BLaER1 (cell line): Measurements from ENCODE around the gene ARHGEF38.
"Not testable (repeated sequence)": the region's sequence is repeated elsewhere in the genome, so short reads cannot be mapped to it uniquely, and the experiment has no call there.

Experiments
- H3K27ac ChIP-seq: shearing (Covaris generic); formaldehyde crosslinking; 2 replicates; pipeline ENCODE4 v1.8.1; 2022
- H3K27me3 ChIP-seq: shearing (Covaris generic); formaldehyde crosslinking; 2 replicates; pipeline ENCODE4 v1.8.1; 2022
- H3K36me3 ChIP-seq: shearing (Covaris generic); formaldehyde crosslinking; 2 replicates; pipeline ENCODE4 v1.8.1; 2022
- H3K4me1 ChIP-seq: shearing (Covaris generic); formaldehyde crosslinking; 2 replicates; pipeline ENCODE4 v1.8.1; 2022
- H3K4me2 ChIP-seq: shearing (Covaris generic); formaldehyde crosslinking; 2 replicates; pipeline ENCODE4 v1.8.1; 2022
- H3K4me3 ChIP-seq: shearing (Covaris generic); formaldehyde crosslinking; 2 replicates; pipeline ENCODE4 v1.8.1; 2022
- H3K9ac ChIP-seq: shearing (Covaris generic); formaldehyde crosslinking; 2 replicates; pipeline ENCODE4 v1.8.1; 2022
- H3K9me3 ChIP-seq: shearing (Covaris generic); formaldehyde crosslinking; 2 replicates; pipeline ENCODE4 v1.8.1; 2022
- H4K20me1 ChIP-seq: shearing (Covaris generic); formaldehyde crosslinking; 2 replicates; pipeline ENCODE4 v1.8.1; 2022
- Cebpa-rat ChIP-seq: shearing (Covaris generic); IDR thresholded peaks from 2 replicates; pipeline ENCODE4 v1.8.1; 2022

ARHGEF38 gene

DNA sequence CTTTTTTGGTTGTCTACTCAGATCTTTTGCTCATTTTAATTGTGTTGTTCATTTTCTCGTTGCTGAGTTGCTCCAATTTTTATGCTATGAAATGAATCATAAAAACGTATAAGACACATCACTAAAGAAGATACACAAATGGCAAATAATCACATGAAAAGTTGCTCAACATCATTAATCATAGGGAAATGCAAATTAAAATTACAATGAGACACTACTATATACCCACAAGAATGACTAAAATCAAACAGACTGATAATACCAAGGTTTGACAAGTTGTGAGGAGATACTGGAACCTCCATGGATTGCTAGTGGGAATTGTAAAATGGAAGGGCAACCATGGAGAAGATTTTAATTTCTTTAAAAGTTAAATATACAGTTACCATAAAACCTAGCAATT, 173.2 kb downstream of the ARHGEF38 start:
- peaks cover 24% of the 10 kb centered on the region; the same call in 1 of the 2 replicates for H3K36me3 ChIP-seq
- no peak for TF ChIP-seq Cebpa-rat

DNA sequence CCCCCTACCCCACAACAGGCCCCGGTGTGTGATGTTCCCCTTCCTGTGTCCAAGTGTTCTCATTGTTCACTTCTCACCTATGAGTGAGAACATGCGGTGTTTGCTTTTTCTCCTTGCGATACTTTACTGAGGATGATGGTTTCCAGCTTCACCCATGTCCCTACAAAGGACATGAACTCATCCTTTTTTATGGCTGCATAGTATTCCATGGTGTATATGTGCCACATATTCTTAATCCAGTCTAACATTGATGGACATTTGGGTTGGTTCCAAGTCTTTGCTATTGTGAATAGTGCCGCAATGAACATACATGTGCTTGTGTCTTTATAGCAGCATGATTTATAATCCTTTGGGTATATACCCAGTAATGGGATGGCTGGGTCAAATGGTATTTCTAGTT, 177.5 kb downstream of the ARHGEF38 start:
- H3K9ac ChIP-seq, H3K4me2 ChIP-seq, H3K27me3 ChIP-seq, H4K20me1 ChIP-seq, H3K4me1 ChIP-seq, H3K9me3 ChIP-seq, H3K4me3 ChIP-seq, H3K27ac ChIP-seq: not testable (repeated sequence)
- H3K36me3 ChIP-seq: peaks cover 33% of the 10 kb centered on the region; the same call in 1 of the 2 replicates

More for the DNA sequence above, 173.2 kb downstream of the ARHGEF38 start:
- no peak overlapping the region for H3K4me2 ChIP-seq
- H3K9me3 ChIP-seq: peaks cover 9% of the 10 kb centered on the region
- H4K20me1 ChIP-seq: no peaks in the 10 kb centered on the region
- H3K27me3 ChIP-seq: no peaks in the 10 kb centered on the region
- H3K4me1 ChIP-seq: no peaks in the 10 kb centered on the region
- H3K4me3 ChIP-seq: no peak overlapping the region
- no peak overlapping the region for H3K27ac ChIP-seq
- no peak overlapping the region for H3K9ac ChIP-seq
